HG03103 (cell line): ENCODE measurements around the gene PHACTR3.

Experiments
- ATAC-seq: cut with Tn5 transposase; IDR thresholded peaks from one replicate; pipeline ENCODE4 v1.9.1; 2021; ENCODE audit warnings: low read depth; ENCODE audit not compliant: unreplicated experiment

Gene PHACTR3

DNA sequence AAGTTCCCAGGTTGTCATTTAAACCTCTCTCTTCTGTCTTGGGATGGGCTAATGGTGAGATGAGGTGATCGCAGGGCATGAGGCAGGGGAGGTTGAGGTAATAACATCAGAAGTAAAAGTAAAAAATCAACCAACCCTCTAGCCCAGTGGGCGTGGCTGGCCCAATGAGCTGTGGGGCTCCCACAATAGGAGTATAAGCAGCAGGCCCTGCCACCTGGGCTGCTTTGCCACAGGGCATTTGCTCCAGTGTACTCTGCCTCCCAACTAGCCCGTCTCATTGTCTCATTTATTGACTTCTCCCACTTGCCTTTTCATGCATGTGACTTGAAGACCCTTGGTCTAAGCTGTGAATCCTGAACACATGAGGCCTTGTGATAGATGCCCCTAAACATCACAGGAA, 62.8 kb downstream of the PHACTR3 start:
- ATAC-seq, result no peak

- ATAC-seq, result no peak
Observed at GRCh38 chr20:59667981-59668515, 63.7 kb downstream of the PHACTR3 start.

DNA sequence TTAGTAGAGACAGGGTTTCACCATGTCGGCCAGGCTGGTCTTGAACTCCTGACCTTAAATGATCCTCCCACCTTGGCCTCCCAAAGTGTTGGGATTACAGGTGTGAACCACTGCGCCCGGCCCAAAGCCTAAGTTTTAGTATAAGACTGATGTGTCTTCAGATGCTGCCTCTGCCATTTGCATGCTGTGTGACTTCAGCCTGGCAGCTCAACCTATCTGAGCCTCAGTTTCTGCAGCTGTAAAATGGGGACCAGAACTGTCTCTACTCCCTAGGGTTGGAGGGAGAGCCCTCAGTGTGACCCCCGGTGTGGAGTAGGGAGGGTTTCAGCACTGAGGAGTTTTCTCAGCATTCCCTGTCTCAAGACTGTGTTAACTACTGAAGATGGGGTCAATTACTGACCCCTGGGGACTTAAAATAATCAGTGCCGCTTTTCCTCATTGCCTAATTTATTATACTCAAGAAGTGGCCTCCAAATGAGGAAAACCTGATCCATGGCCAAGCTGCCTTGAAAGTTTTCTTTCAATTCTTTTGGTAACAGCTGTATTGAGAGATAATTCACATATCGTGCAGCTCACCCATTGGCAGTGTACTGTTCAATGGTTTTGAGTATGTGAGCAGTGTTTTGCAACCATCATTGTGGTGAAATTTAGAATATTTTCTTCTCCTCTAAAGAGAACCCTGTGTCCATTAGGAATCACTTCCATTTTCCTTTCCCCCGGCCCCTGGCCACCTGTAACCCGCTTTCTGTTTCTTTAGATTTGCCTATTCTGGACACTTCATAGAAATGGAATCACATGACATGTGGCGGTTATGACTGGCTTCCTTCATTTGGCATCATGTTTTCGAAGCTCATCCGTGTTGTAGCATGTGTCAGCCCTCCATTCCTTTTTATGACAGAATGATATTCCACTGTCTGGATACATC, 64.8 kb downstream of the PHACTR3 start:
- no peak for ATAC-seq

DNA sequence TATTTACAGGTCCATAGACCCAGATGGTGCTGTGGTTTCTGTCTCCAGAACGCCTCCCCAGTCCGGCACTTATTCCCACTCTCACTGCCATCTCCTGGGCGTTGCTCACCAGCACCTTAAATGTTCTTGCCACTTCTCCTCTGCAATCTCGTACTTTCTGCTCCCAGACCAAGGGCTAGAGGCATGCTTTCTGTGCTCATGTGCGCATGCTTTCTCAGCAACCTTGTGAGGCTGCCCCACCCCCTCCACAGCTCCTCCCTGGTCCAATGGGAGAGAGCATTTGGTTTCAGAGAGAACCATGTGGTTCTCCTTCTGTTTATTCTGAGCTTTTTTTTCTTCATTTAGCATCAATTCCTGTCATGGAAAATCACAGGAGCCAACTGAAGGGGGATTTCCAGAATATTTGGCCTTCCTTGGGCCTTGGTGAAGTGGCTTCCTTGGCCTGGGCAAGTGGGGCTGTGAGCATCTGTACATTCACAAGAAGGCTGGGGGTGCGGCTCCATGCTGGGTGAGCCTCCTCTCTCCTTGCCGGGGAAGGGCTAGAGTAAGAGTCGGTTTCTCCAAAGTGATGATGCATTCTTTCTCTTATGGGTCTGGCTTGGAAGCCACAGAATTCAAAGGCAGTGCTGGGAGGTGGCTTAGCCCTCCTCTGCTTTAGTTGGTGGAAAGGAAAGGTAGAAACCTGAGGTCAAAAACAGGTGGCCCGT, 66.6 kb downstream of the PHACTR3 start:
- ATAC-seq, result no peak

DNA sequence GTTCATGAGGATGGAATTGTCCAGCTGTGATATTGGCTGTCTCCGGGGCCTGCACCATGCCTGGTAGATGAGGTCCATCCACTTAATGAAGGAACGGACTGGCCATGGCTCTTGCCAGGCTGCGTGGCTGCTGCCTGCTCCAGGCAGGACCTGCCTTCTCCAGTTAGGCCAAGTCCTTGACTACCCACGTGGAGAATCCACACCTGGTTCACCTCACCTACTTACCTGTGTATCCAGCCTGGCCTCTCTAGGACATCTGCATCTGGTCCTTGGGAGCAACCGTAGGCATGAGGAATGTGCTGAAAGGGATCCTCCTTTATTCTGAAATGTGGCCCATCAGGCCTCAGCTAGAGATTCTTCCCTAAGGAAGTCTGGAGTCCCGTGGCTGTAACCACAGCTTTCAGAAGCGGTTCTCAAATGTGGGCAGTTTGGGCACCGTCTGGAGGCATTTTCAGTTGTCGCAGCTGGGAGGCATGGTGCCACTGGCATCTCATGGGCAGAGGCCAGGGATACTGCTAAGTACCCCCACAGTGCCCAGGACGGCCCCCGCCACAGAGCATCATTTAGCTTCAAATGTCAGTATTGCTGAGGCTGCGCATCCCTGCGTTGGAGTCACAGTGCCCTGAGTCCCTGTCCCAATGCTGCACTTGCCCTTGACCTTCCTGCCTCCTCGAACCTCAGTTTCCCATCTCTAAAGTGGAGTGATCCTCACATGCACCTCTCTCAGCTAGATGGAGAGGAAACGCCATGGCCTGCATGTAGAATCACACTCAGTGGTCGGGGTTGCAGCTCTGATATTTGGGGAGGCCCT, 67.5 kb downstream of the PHACTR3 start:
- no peak for ATAC-seq

GRCh38 chr20:59672576-59672975, 68.2 kb downstream of the PHACTR3 start:
- no peak for ATAC-seq

GRCh38 chr20:59673288-59673997, 69.1 kb downstream of the PHACTR3 start:
- ATAC-seq, result no peak

DNA sequence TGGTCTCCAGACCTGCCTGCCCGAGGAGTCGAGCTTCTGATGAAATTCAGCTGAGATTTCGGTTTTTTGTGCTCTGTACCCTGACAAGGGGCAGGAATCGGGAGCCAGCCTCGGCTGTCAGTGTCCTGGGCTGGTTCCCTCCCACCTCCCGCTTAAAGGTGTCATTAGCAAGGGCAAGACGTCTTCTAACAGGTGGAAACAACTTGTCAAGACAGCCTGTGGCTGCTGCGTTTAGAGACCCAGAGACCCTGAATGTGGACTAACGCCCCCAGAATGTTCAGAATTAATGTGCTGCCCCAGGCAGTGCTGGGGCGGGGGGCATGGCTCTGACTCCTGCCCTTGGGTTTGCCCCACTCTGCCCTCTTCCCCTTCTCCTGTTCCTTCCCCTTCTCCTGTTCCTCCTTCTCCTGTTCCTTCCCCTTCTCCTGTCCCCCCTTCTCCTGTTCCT, 69.7 kb downstream of the PHACTR3 start:
- ATAC-seq, result no peak

DNA sequence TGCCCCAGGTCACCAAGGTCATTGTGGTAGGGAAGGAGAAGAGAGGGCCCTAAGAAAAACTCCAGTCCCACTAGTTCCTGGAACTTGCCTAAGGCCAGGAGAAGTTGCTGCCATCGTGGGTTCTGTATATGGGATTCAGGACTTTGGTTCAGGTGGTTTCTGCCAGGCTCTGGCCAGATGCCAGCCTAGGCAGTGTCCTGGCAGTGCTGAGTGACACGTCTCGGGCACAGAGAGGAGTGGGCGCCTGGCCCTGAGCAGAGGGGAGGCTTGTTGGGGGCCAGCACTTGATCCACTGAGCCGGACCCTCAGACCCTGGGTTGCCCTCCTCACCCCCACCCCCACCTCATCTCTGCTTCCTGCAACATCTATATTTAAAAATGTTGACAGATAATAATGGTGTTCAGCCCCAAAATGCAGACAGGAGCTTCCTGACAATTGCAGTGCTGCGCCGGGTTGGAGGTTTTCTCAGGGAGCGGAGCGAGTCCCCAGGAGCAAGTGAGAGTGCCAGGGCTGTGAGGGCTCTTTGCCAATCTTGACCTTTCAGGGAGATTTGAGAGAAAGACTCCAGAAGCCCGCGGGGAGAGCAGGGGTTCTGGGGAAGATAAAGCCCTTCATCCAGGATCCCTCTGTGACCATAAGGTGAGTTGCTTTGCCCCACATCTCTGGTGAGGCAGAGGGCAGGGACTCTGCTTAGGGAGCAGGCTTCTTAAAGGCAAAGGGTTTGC, 71.9 kb downstream of the PHACTR3 start:
- no peak for ATAC-seq

GRCh38 chr20:59676851-59677182, 72.5 kb downstream of the PHACTR3 start:
- no peak for ATAC-seq

- no peak for ATAC-seq
Observed at GRCh38 chr20:59677586-59677985, 73.2 kb downstream of the PHACTR3 start.

DNA sequence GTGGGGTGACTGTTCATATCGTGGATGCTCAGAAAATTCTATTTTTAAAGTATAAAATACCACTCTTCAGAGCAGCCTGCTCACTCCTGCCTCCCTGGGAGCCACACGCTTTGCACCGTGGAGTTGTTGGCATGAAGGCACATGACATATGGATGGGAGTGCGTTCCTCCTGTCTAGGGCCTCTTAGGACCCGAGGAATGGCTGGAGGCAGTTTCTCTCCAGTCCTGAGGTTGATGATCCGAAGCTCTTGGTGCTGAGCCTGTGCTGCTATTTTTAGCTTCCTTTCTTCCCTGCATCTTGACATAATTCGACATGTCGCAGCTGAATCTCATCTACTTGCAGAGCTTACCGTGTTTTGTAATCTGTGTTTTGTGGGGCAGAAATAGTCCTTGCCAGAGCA, 73.9 kb downstream of the PHACTR3 start:
- ATAC-seq, result no peak

DNA sequence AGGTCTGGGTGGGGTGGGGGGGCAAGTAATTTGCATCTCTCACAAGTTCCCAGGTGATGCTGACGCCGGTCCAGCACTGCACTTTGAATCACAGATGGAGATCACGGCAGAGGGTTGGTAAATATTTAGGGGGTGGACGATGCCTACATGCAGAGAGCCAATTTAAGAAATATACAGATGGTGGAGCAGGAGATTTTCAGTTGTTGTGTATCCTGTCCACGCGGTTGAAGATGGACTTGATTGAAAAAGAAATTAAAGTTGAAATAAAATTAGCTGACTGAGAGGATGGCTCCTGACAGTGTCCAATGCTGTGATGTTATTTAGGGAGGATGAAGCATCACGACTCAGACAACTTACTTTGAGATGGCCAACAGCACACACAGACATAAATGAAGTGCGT, 74.6 kb downstream of the PHACTR3 start:
- no peak for ATAC-seq

DNA sequence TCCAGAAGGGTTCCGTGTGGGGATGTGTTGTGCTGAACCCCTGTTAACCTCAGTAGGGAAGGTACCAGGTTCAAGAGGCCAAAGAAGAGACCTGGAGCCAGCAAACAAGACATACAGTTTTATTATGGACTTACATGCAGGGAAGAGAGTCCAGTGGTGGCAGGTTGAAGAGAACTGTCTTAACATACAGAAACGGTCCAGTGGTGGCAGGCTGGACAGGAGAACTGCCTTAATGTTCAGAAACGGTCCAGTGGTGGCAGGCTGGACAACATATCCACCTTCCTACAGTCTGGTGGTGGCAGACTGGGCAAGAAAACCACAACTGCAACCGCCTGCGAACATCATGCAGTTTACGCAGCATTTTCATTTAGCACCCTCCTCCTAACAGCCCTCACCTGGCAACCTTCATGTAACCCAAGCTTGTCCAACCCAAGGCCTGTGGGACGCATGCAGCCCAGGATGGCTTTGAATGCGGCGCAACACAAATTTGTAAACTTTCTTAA, 75.9 kb downstream of the PHACTR3 start:
- ATAC-seq, result no peak

DNA sequence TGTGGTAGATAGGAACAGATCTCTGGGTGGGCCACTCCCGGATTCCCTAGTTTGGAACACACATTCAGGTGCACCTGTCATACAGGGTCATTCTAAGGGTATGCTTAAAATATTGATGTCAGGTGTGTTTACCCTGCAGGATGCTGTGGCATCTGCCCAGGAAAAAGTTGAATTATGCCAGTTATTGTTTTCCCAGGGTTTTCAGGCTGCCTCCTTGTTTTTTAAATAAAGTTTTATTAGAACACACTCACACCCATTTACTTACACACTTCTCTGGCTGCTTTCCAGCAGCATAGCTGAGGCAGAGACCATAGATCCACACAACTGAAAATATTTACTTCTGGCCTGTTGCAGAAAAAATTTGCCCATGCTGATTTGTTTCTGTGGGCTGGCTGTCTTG, 76.5 kb downstream of the PHACTR3 start:
- ATAC-seq, result no peak

GRCh38 chr20:59682603-59683002, 78.3 kb downstream of the PHACTR3 start:
- ATAC-seq, result no peak

DNA sequence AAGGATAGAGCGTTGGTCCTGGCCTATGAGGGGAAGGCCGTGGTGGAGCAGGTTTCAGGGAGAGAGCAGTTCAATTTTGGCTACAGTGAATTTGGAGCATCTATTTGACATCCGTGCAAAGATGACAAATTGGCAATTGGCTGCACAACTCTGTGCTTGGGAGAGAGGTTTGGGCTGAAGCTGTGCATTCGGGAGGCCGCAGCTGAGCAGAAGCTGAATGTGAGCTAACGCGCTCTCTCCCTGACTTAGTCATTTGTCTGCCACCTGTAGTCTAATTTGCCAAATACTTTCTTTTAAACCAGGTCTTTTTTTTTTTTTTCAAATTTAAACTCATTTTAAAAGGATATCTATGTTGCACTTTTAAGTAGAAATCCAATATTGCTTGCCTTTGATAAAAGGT, 78.8 kb downstream of the PHACTR3 start:
- ATAC-seq, result no peak

- no peak for ATAC-seq
Observed at GRCh38 chr20:59684685-59685242, 80.4 kb downstream of the PHACTR3 start.
